ENCODE data around the gene ROBO2.

Gene ROBO2

GRCh38 chr3:77038468-77038929 is 1.4 kb upstream of the ROBO2 start:
- Histone ChIP-seq H3K36me3 (ENCODE audit: control insufficient read depth in 2 of 2, insufficient read depth in 1 of 2, low read length in 2 of 2) (no peaks in the 10 kb centered on the region), H3K4me1 (ENCODE audit: control insufficient read depth, insufficient read depth, low read length) (no peaks in the 10 kb centered on the region), H3K4me3 (ENCODE audit: low read depth, low read length) (peak overlapping the region; percentile 55), H3K27ac (ENCODE audit: extremely low read depth, low read depth, low read length) (peak overlapping the region; percentile 93), H3K9me3 (ENCODE audit: control insufficient read depth, insufficient read depth, low read depth, low read length) (no peaks in the 10 kb centered on the region)
- POLR2A ChIA-PET, result no interaction called here
- CTCF ChIA-PET, result interaction anchor here (0.5 to 1.5 kb wide), 6 partner anchors 218 to 1608 kb away, joined by 4 to 16 read pairs (median 5); no protein-coding TSS in a partner anchor
- TF ChIP-seq ZNF423 (tag by site-specific recombination; IDR thresholded peaks at IDR 0.05) (no peak), PRDM10 (tag by site-specific recombination; IDR thresholded peaks at IDR 0.05) (no peak), ZBTB10 (tag by site-specific recombination; IDR thresholded peaks at IDR 0.05) (peak; percentile 65), ZNF311 (tag by site-specific recombination; IDR thresholded peaks at IDR 0.05; ENCODE audit: borderline replicate concordance) (no peak), ZNF211 (tag by site-specific recombination; IDR thresholded peaks at IDR 0.05; ENCODE audit: low read depth) (no peak), ZNF394 (tag by site-specific recombination; IDR thresholded peaks at IDR 0.05; ENCODE audit: borderline replicate concordance) (0 out of 2 replicates have a peak, but pooled peaks have one; percentile 15), ZEB2 (tag by site-specific recombination; IDR thresholded peaks at IDR 0.05) (peak; percentile 93), REST (tag by site-specific recombination; IDR thresholded peaks at IDR 0.05) (no peak; the same call in 1 of the 2 replicates), ZNF621 (tag by site-specific recombination; IDR thresholded peaks at IDR 0.05) (no peak), ZNF664 (tag by site-specific recombination; IDR thresholded peaks at IDR 0.05) (no peak), ZXDB (tag by site-specific recombination; IDR thresholded peaks at IDR 0.05) (0 out of 2 replicates have a peak, but pooled peaks have one; percentile 13), ZNF670 (tag by site-specific recombination; IDR thresholded peaks at IDR 0.05; ENCODE audit: low read depth) (no peak), ZNF777 (tag by site-specific recombination; IDR thresholded peaks at IDR 0.05; ENCODE audit: borderline replicate concordance) (no peak), ZSCAN30 (tag by site-specific recombination; IDR thresholded peaks at IDR 0.05) (0 out of 2 replicates have a peak, but pooled peaks have one; percentile 23), RBAK (tag by site-specific recombination; IDR thresholded peaks at IDR 0.05) (no peak), ZNF335 (tag by site-specific recombination; conservative IDR thresholded peaks at IDR 0.05) (no peak; the same call in 1 of the 2 replicates), BCL11B (tag by site-specific recombination; IDR thresholded peaks at IDR 0.05; ENCODE audit: low read depth) (no peak), ZNF639 (tag by site-specific recombination; IDR thresholded peaks at IDR 0.05) (no peak), ZNF514 (tag by site-specific recombination; IDR thresholded peaks at IDR 0.05) (no peak), REPIN1 (tag by site-specific recombination; IDR thresholded peaks at IDR 0.05; ENCODE audit: low read depth) (no peak), ZNF37A (tag by site-specific recombination; IDR thresholded peaks at IDR 0.05) (no peak), ZNF654 (tag by site-specific recombination; IDR thresholded peaks at IDR 0.05; ENCODE audit: low read depth) (peak; percentile 93), MEIS1 (CRISPR knock-in tag; IDR thresholded peaks at IDR 0.05; ENCODE audit: borderline replicate concordance) (no peak), ZNF398 (tag by site-specific recombination; IDR thresholded peaks at IDR 0.05) (no peak), ZNF155 (tag by site-specific recombination; IDR thresholded peaks at IDR 0.05) (no peak), ZNF610 (tag by site-specific recombination; IDR thresholded peaks at IDR 0.05; ENCODE audit: borderline replicate concordance) (no peak)

Measured in HEK293 (cell line).